Psoas muscle (tissue), 8 donors: Measurements from ENCODE around the gene QSOX1. TPM values are rescaled to one million over a fixed set of nuclear protein-coding genes. Genes with fewer than 3 reads are reported as not detected.

Experiments
- ATAC-seq, 4 donors: fragments of 200-7000 bp; cut with Tn5 transposase; one replicate each; pipeline ENCODE4 v1.9.1; 2020; ENCODE audit warnings: moderate library complexity in 3 of 4, mild to moderate bottlenecking in 2 of 4
- DNase-seq, 2 donors: peaks; one replicate each; pipeline ENCODE4 v3.0.0-alpha.2; 2020
- H3K27ac ChIP-seq: fragments of 200-600 bp; one replicate; pipeline ENCODE4 v1.8.0; 2022
- H3K27me3 ChIP-seq, 3 donors: fragments of 200-600 bp in 1 of 3; one replicate each; pipeline versions ENCODE4 v1.6.1 to v1.8.0; 2013 to 2022; ENCODE audit warnings: low read length in 2 of 3, mild to moderate bottlenecking in 2 of 3, moderate library complexity in 1 of 3; ENCODE audit not compliant: insufficient read depth in 3 of 3
- H3K36me3 ChIP-seq, 2 donors: fragments of 200-600 bp in 1 of 2; one replicate each; pipeline versions ENCODE4 v1.6.1 to v1.8.0; 2013 to 2022; ENCODE audit warnings: low read depth in 1 of 2, mild to moderate bottlenecking in 1 of 2, moderate library complexity in 1 of 2; ENCODE audit not compliant: insufficient read depth in 1 of 2
- H3K4me1 ChIP-seq: fragments of 200-600 bp; one replicate; pipeline ENCODE4 v1.8.0; 2022
- H3K4me3 ChIP-seq: fragments of 200-600 bp; one replicate; pipeline ENCODE4 v1.8.0; 2022; ENCODE audit warnings: mild to moderate bottlenecking
- H3K9me3 ChIP-seq: fragments of 200-600 bp; one replicate; pipeline ENCODE4 v1.8.0; 2022
- WGBS, 3 donors: extraction: QIAGEN DNeasy Blood & Tissue Kit; methylation state at CpG; one replicate each; pipeline versions ENCODE4 v1.1.6 to v1.1.7; 2013; 5-methylcytosine and 5-hydroxymethylcytosine counted together
- intact Hi-C, 2 donors: fragments of 100-400 bp; cut with DNase I; formaldehyde crosslinking; loops; one replicate each; pipeline versions ENCODE4 v1.11.0 to v1.14.2; 2022
- polyA plus RNA-seq, 3 donors: library from polyadenylated mRNA; stranded (reverse); fragments of 200-250 nt; gene quantifications; one replicate each; pipeline ENCODE4 v1.2.3, GENCODE V29; 2013
- total RNA-seq, 4 donors: library from RNA; stranded (reverse); fragmentation: NEBNext Ultra II Directional in 2 of 4; extraction: Animal tissue kit (Norgen Biotek cat#: 25700) in 2 of 4; gene quantifications; one replicate each; pipeline versions ENCODE4 v1.2.1 to v1.2.4, GENCODE V29; 2021 to 2023
- TF ChIP-seq, protein P1 (sequence below): fragments of 200-600 bp; IDR thresholded peaks from one replicate; pipeline ENCODE4 v1.8.0; 2022; ENCODE audit warnings: antibody characterized with exemption
- donor health status: healthy with polysubstance abuse.
- donor health status: DM: no; HTN: no; CAD: no; lungs with moderate emphysema.
- donor health status: Bipolar disorder and iron deficiency.
- donor health status: healthy.
- donor health status: DM: yes; HTN: yes; CAD: no.
- donor health status: DM: no; HTN: no; CAD: no.
- donor health status: DM: no; HTN: no; CAD: no.
- donor health status: DM: yes; HTN: yes; CAD: no.

The QSOX1 gene
- total and polyA plus RNA-seq, 7 donors, result 21.5 to 159 (median 41.3) TPM

DNA sequence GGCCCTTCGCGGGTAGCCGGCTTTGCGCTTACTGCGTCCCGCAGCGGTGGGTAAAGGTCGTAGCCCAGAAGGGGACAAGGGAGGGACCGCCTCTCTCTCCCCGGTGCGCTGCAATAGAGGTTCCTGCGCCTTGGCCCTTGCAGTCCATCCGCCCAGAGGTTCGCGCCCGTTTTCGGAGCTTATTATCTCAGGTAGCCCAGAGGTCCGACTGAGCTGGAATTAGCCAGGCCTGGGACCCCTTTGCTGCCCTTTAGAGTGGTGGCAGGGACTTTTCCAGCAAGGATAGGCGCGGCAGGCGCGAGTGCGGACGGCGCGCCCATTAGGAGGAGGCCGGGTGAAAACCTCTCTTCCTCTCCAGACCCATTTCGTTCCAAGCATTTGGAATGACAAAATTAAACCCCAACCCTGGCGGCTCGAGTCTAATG is 80.4 kb downstream of the QSOX1 start:
- TF ChIP-seq, protein P1, sequence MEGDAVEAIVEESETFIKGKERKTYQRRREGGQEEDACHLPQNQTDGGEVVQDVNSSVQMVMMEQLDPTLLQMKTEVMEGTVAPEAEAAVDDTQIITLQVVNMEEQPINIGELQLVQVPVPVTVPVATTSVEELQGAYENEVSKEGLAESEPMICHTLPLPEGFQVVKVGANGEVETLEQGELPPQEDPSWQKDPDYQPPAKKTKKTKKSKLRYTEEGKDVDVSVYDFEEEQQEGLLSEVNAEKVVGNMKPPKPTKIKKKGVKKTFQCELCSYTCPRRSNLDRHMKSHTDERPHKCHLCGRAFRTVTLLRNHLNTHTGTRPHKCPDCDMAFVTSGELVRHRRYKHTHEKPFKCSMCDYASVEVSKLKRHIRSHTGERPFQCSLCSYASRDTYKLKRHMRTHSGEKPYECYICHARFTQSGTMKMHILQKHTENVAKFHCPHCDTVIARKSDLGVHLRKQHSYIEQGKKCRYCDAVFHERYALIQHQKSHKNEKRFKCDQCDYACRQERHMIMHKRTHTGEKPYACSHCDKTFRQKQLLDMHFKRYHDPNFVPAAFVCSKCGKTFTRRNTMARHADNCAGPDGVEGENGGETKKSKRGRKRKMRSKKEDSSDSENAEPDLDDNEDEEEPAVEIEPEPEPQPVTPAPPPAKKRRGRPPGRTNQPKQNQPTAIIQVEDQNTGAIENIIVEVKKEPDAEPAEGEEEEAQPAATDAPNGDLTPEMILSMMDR, result no peak
- H3K27me3 ChIP-seq, result peaks cover 0 to 99% (median 54%) of the 10 kb centered on the region in 3 donors
- 1 to 3% (median 1%) methylated on average over 23 to 30 of the region's 30 CpGs for WGBS, 3 donors
- no peaks in the 10 kb centered on the region for H3K36me3 ChIP-seq
- no peak overlapping the region for H3K27ac ChIP-seq
- no peaks in the 10 kb centered on the region for H3K9me3 ChIP-seq
- peaks cover 34% of the 10 kb centered on the region for H3K4me1 ChIP-seq
- intact Hi-C loops, result no loop called here
- DNase-seq, result no peak
- peak overlapping the region; percentile 50 for H3K4me3 ChIP-seq
- peak in 2 of 4 donors; percentile 20 to 25 for ATAC-seq

DNA sequence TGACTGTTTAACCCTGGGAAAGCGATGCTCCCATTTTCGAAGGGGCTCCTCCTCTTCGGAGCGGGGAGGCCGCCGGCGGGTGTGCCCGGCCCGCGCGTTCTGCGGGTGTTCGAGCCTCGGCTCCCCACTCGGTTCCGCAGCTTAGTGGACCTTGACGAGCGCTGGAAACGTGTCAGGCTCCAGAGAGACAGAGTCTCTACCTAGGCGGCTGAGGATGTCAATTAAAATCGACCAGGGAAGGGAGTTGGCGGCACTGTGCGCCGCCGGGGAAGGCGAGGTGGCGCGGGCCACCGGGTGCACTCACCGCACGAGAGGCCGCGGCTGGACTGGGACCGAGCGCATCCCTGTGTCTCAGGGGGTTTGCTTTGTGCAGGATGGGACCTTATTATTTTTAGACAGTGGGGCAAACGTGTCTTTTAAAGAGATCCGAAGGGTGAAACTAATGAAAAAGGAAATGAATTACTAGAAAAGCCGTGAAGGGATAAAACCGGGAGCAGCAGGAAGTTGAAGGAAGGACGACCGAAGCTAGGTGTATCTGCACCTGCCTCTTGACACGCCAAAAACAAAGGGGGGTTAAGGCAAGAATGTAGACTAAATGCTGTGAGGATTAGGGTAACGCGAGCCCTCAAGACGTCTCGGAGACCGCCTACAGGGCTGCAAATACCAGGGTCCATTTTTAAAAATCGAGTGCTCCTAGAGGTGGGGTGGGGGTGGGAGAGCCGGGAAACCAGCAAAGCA is 81.0 kb downstream of the QSOX1 start:
- H3K4me3 ChIP-seq, result peak overlapping the region; percentile 50
- intact Hi-C loops, result no loop called here
- peaks cover 28% of the 10 kb centered on the region for H3K4me1 ChIP-seq
- H3K36me3 ChIP-seq, result no peaks in the 10 kb centered on the region
- DNase-seq (no peak), ATAC-seq (no peak)
- 4 to 6% (median 5%) methylated on average over 49 of the region's 49 CpGs for WGBS, 3 donors
- H3K9me3 ChIP-seq, result no peaks in the 10 kb centered on the region
- TF ChIP-seq, protein P1, result no peak
- no peak overlapping the region for H3K27ac ChIP-seq
- peaks cover 0 to 99% (median 52%) of the 10 kb centered on the region in 3 donors for H3K27me3 ChIP-seq

DNA sequence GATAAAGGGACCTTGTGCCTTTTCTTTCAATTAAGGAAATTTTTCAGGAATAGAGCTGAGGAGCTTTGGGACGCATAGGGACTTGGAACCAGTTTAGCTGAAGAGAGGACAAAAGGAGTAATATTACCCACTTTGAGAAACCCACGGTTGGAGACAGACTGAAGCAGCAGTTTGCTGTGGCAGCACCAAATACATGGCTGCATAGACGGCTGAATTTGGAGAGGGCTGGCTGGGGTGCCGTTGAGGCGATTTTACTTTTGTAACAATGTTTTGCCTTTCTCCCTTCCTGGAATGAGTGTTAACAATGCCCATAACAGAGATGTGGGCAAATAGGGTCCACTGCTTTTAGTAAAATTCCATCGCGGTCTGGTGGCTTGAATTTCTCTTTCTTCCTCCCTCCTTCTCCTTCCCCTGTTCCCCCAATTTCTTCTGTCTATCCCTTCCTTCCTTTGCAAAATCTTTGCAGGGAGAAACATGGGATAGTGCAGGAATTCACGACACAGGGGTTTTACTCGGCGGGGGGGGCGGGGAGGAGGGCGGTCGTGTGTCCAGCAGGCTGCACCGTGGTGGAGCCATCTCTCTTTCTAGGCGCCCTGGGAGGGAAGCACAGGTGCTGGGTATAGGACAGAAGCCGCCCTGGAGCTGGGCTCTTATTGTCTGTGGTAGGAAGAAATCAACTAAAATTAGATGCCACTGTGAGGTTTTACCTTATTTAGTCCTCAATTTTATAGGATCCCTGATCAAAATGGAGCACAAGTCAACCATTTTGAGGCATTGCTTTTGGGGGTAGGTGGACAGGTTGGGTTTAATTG is 82.2 kb downstream of the QSOX1 start:
- ATAC-seq (no peak), DNase-seq (no peak)
- TF ChIP-seq, protein P1, result no peak
- intact Hi-C loops, result no loop called here
- H3K4me1 ChIP-seq, result peaks cover 16% of the 10 kb centered on the region
- H3K36me3 ChIP-seq, result no peaks in the 10 kb centered on the region
- peaks cover 0 to 99% (median 46%) of the 10 kb centered on the region in 3 donors for H3K27me3 ChIP-seq
- H3K9me3 ChIP-seq, result no peaks in the 10 kb centered on the region
- 6 to 8% (median 6%) methylated on average over 16 of the region's 16 CpGs for WGBS, 3 donors
- H3K27ac ChIP-seq, result no peak overlapping the region
- H3K4me3 ChIP-seq, result no peak overlapping the region

DNA sequence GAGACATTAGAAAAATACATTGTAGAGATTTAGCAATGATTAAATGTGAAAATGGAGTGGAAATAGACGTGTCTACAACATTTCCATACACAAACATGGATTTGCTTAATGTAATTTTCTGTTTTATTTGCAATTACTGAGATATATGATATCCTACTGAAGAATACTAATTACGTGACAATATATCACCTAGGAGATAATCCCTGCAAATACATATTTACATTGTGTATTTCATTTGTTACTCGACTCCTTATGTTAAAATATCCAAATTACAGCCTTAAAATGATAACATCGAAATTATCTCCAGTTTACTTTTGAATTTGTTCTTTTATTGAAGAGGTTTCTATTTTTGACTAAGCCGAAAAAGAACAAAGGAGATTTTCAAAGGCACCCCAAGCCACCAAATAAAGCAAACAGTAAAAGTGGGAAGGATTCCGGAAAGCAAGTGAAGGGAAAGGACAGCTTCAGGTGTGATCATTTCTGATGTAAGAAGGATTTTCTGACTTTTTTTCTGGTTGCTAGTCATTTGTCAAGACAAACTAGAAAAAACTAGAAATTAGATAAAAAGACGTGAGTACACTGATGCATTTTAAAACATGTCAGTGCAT is 83.3 kb downstream of the QSOX1 start:
- TF ChIP-seq, protein P1, result no peak
- DNase-seq (no peak), ATAC-seq (no peak)
- H3K27ac ChIP-seq, result no peak overlapping the region
- no peaks in the 10 kb centered on the region for H3K9me3 ChIP-seq
- intact Hi-C loops, result no loop called here
- H3K4me3 ChIP-seq, result no peak overlapping the region
- peaks cover 0 to 99% (median 36%) of the 10 kb centered on the region in 3 donors for H3K27me3 ChIP-seq
- H3K4me1 ChIP-seq, result peaks cover 16% of the 10 kb centered on the region
- 21 to 33% (median 27%) methylated on average over 7 of the region's 7 CpGs for WGBS, 3 donors
- no peaks in the 10 kb centered on the region for H3K36me3 ChIP-seq
